ENCODE results near the gene MON1B. TPM values are rescaled to one million over a fixed set of nuclear protein-coding genes. Genes with fewer than 3 reads are reported as not detected.
"Not testable (repeated sequence)": the region's sequence is repeated elsewhere in the genome, so short reads cannot be mapped to it uniquely, and the experiment has no call there.

Gene MON1B
- polyA plus RNA-seq, 1 donor = 32.5 TPM

DNA sequence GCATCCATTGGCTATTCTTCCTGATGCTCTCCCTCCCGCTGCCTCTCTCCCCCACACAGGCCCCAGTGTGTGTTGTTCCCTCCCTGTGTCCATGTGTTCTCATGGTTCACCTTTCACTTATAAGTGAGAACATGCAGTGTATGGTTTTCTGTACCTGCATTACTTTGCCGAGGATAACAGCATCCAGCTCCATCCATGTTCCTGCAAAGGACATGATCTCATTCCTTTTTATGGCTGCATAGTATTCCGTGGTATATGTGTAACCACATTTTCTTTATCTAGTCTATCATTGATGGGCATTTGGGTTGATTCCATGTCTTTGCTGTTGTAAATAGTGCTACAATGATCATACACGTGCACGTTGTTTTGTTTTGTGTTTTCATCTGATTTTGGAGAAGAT, 51.5 kb downstream of the MON1B start:
- WGBS (ENCODE audit: insufficient coverage, low lambda C conversion rate) = 100% methylated on average over 3 of the region's 5 CpGs
- not testable (repeated sequence) for H3K4me1 ChIP-seq (ENCODE audit: control insufficient read depth, insufficient read depth, low read length); H3K4me3 ChIP-seq (ENCODE audit: low read length); H3K27ac ChIP-seq (ENCODE audit: low read length); H3K9me3 ChIP-seq (ENCODE audit: control insufficient read depth, low read depth, low read length); DNase-seq; H3K27me3 ChIP-seq (ENCODE audit: control insufficient read depth, insufficient read depth, low read length); H3K36me3 ChIP-seq (ENCODE audit: control insufficient read depth, insufficient read depth, low read length)

DNA sequence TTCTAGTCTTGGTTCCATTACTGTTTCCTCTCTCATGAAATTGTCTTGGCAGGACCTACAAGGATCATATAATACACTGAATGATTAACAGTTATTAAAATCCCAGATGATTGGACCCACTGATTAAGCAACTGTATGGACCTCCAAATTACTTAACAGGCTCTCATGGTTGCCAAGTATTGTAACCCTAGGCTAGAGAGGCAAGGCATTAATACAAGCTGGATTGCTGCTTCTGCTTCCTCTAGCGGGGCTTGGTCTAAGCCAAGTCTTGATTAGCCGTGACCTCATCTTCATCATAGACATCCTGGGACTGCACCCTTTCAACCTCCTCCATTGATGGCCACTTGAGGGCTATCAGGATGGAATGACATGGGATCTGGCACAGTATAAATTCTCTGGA, 55.2 kb downstream of the MON1B start:
- WGBS (ENCODE audit: insufficient coverage, low lambda C conversion rate) = no CpG with 5 or more reads among the region's 2 CpGs

DNA sequence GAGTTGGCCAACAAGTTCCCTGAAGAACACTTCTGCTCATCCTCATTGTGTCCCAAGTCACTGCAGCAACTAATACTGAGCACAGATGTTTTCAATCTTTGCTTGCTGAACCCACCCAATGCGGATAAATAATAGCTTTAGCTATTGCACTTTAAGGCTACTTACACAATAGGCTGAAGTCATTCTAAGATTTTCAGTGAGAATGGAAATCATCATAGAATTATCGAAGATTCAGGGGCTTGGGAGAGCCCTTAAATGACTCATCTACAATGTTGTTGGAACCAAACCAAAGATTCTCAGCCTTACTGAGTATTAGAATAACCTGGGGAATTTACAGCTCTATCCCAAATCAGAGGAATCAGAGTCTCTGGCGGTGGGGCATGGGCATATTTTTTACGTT, 59.4 kb downstream of the MON1B start:
- Histone ChIP-seq H3K4me1 (ENCODE audit: control insufficient read depth, insufficient read depth, low read length) (no peaks in the 10 kb centered on the region), H3K36me3 (ENCODE audit: control insufficient read depth, insufficient read depth, low read length) (no peaks in the 10 kb centered on the region), H3K27ac (ENCODE audit: low read length) (no peak overlapping the region), H3K27me3 (ENCODE audit: control insufficient read depth, insufficient read depth, low read length) (no peaks in the 10 kb centered on the region), H3K9me3 (ENCODE audit: control insufficient read depth, low read depth, low read length) (no peaks in the 10 kb centered on the region), H3K4me3 (ENCODE audit: low read length) (no peak overlapping the region)
- no peak for DNase-seq
- no CpG with 5 or more reads among the region's 4 CpGs for WGBS (ENCODE audit: insufficient coverage, low lambda C conversion rate)

More for the DNA sequence above, 55.2 kb downstream of the MON1B start:
- DNase-seq = no peak
- Histone ChIP-seq H3K4me1 (ENCODE audit: control insufficient read depth, insufficient read depth, low read length) (no peaks in the 10 kb centered on the region), H3K27ac (ENCODE audit: low read length) (no peak overlapping the region), H3K36me3 (ENCODE audit: control insufficient read depth, insufficient read depth, low read length) (no peaks in the 10 kb centered on the region), H3K27me3 (ENCODE audit: control insufficient read depth, insufficient read depth, low read length) (no peaks in the 10 kb centered on the region), H3K9me3 (ENCODE audit: control insufficient read depth, low read depth, low read length) (no peaks in the 10 kb centered on the region), H3K4me3 (ENCODE audit: low read length) (no peak overlapping the region)

Other genes starting within 250 kb of the MON1B start
- 5.6 TPM for gene SYCE1L, start 8.2 kb downstream of the MON1B start, polyA plus RNA-seq
- 1.9 TPM for gene ADAMTS18, start 243.8 kb downstream of the MON1B start, polyA plus RNA-seq

Measured in large intestine (tissue), 3 donors.